Dendritic cell treated with granulocyte-macrophage colony-stimulating factor and Interleukin-4, amounts not matched to agents 40 ng/mL and 50 ng/mL, for 4 days (primary cell): ENCODE measurements around the gene RHBDD1.
A peak's percentile ranks its signal among the peaks of the same experiment; 100 is the strongest.

ENCODE experiments used
- H3K27ac Mint-ChIP-seq: one replicate; pipeline ENCODE4 v1.8.0; 2022; ENCODE audit warnings: mild to moderate bottlenecking, mixed read lengths
- H3K27me3 Mint-ChIP-seq: one replicate; pipeline ENCODE4 v1.8.0; 2022; ENCODE audit warnings: mild to moderate bottlenecking, mixed read lengths
- H3K36me3 Mint-ChIP-seq: one replicate; pipeline ENCODE4 v1.8.0; 2022; ENCODE audit warnings: low read depth, mixed read lengths
- H3K4me1 Mint-ChIP-seq: one replicate; pipeline ENCODE4 v1.8.0; 2022; ENCODE audit warnings: low read depth, mixed read lengths
- H3K4me3 Mint-ChIP-seq: one replicate; pipeline ENCODE4 v1.8.0; 2022; ENCODE audit warnings: mild to moderate bottlenecking, moderate library complexity, mixed read lengths
- H3K9me3 Mint-ChIP-seq: one replicate; pipeline ENCODE4 v1.8.0; 2022; ENCODE audit warnings: mixed read lengths
- intact Hi-C: fragments of 100-400 bp; cut with micrococcal nuclease; formaldehyde crosslinking; loops from one replicate; pipeline ENCODE4 v1.15.0; 2022

Gene RHBDD1

GRCh38 chr2:226873826-226874225, 38.0 kb downstream of the RHBDD1 start:
- Mint-ChIP-seq H3K27me3 (no peaks in the 10 kb centered on the region), H3K4me3 (no peak overlapping the region), H3K4me1 (peaks cover 36% of the 10 kb centered on the region), H3K36me3 (peaks cover 36% of the 10 kb centered on the region), H3K27ac (peak overlapping the region; percentile 51), H3K9me3 (no peaks in the 10 kb centered on the region)
- intact Hi-C loops: no loop called here

- H3K27ac Mint-ChIP-seq: peak overlapping the region; percentile 47
- H3K4me1 Mint-ChIP-seq: peaks cover 36% of the 10 kb centered on the region
- no peaks in the 10 kb centered on the region for H3K9me3 Mint-ChIP-seq
- intact Hi-C loops: no loop called here
- peaks cover 31% of the 10 kb centered on the region for H3K36me3 Mint-ChIP-seq
- H3K27me3 Mint-ChIP-seq: no peaks in the 10 kb centered on the region
- no peak overlapping the region for H3K4me3 Mint-ChIP-seq
These were observed 38.9 kb downstream of the RHBDD1 start for GRCh38 chr2:226874749-226875148.

- Mint-ChIP-seq H3K27ac (peak overlapping the region; percentile 47), H3K27me3 (no peaks in the 10 kb centered on the region), H3K36me3 (peaks cover 27% of the 10 kb centered on the region), H3K9me3 (no peaks in the 10 kb centered on the region), H3K4me3 (no peak overlapping the region), H3K4me1 (peaks cover 38% of the 10 kb centered on the region)
- intact Hi-C loops: no loop called here
These were observed 39.8 kb downstream of the RHBDD1 start for GRCh38 chr2:226875438-226876225.

GRCh38 chr2:226877491-226877890, 41.6 kb downstream of the RHBDD1 start:
- H3K4me3 Mint-ChIP-seq: no peak overlapping the region
- H3K9me3 Mint-ChIP-seq: no peaks in the 10 kb centered on the region
- no peak overlapping the region for H3K27ac Mint-ChIP-seq
- intact Hi-C loops: no loop called here
- H3K36me3 Mint-ChIP-seq: peaks cover 31% of the 10 kb centered on the region
- peaks cover 44% of the 10 kb centered on the region for H3K4me1 Mint-ChIP-seq
- no peaks in the 10 kb centered on the region for H3K27me3 Mint-ChIP-seq

GRCh38 chr2:226881287-226881686, 45.4 kb downstream of the RHBDD1 start:
- Mint-ChIP-seq H3K27ac (no peak overlapping the region), H3K4me3 (no peak overlapping the region), H3K36me3 (peaks cover 18% of the 10 kb centered on the region), H3K9me3 (no peaks in the 10 kb centered on the region), H3K27me3 (no peaks in the 10 kb centered on the region), H3K4me1 (peaks cover 9% of the 10 kb centered on the region)
- intact Hi-C loops: no loop called here

- peaks cover 18% of the 10 kb centered on the region for H3K36me3 Mint-ChIP-seq
- intact Hi-C loops: no loop called here
- H3K4me1 Mint-ChIP-seq: peaks cover 9% of the 10 kb centered on the region
- no peaks in the 10 kb centered on the region for H3K27me3 Mint-ChIP-seq
- H3K4me3 Mint-ChIP-seq: no peak overlapping the region
- H3K9me3 Mint-ChIP-seq: no peaks in the 10 kb centered on the region
- H3K27ac Mint-ChIP-seq: no peak overlapping the region
These were observed 46.8 kb downstream of the RHBDD1 start for GRCh38 chr2:226882606-226883005.

- peaks cover 9% of the 10 kb centered on the region for H3K4me1 Mint-ChIP-seq
- peaks cover 18% of the 10 kb centered on the region for H3K36me3 Mint-ChIP-seq
- no peaks in the 10 kb centered on the region for H3K9me3 Mint-ChIP-seq
- no peak overlapping the region for H3K27ac Mint-ChIP-seq
- intact Hi-C loops: no loop called here
- H3K27me3 Mint-ChIP-seq: no peaks in the 10 kb centered on the region
- H3K4me3 Mint-ChIP-seq: no peak overlapping the region
These were observed 47.5 kb downstream of the RHBDD1 start for GRCh38 chr2:226883296-226883795.

GRCh38 chr2:226884166-226884565, 48.3 kb downstream of the RHBDD1 start:
- no peaks in the 10 kb centered on the region for H3K27me3 Mint-ChIP-seq
- no peak overlapping the region for H3K27ac Mint-ChIP-seq
- H3K9me3 Mint-ChIP-seq: no peaks in the 10 kb centered on the region
- H3K4me3 Mint-ChIP-seq: no peak overlapping the region
- intact Hi-C loops: no loop called here
- H3K4me1 Mint-ChIP-seq: peaks cover 9% of the 10 kb centered on the region
- peaks cover 11% of the 10 kb centered on the region for H3K36me3 Mint-ChIP-seq

GRCh38 chr2:226885769-226886435, 50.0 kb downstream of the RHBDD1 start:
- H3K27ac Mint-ChIP-seq: no peak overlapping the region
- no peaks in the 10 kb centered on the region for H3K27me3 Mint-ChIP-seq
- intact Hi-C loops: no loop called here
- H3K9me3 Mint-ChIP-seq: no peaks in the 10 kb centered on the region
- H3K36me3 Mint-ChIP-seq: peaks cover 4% of the 10 kb centered on the region
- H3K4me3 Mint-ChIP-seq: no peak overlapping the region
- peaks cover 3% of the 10 kb centered on the region for H3K4me1 Mint-ChIP-seq

- Mint-ChIP-seq H3K36me3 (no peaks in the 10 kb centered on the region), H3K9me3 (no peaks in the 10 kb centered on the region), H3K4me1 (no peaks in the 10 kb centered on the region), H3K27me3 (no peaks in the 10 kb centered on the region), H3K27ac (no peak overlapping the region), H3K4me3 (no peak overlapping the region)
- intact Hi-C loops: no loop called here
These were observed 52.1 kb downstream of the RHBDD1 start for GRCh38 chr2:226887940-226888339.

GRCh38 chr2:226888378-226888965, 52.6 kb downstream of the RHBDD1 start:
- H3K9me3 Mint-ChIP-seq: no peaks in the 10 kb centered on the region
- H3K4me3 Mint-ChIP-seq: no peak overlapping the region
- no peaks in the 10 kb centered on the region for H3K27me3 Mint-ChIP-seq
- intact Hi-C loops: no loop called here
- no peak overlapping the region for H3K27ac Mint-ChIP-seq
- no peaks in the 10 kb centered on the region for H3K4me1 Mint-ChIP-seq
- H3K36me3 Mint-ChIP-seq: no peaks in the 10 kb centered on the region

- intact Hi-C loops: no loop called here
- no peak overlapping the region for H3K27ac Mint-ChIP-seq
- H3K9me3 Mint-ChIP-seq: no peaks in the 10 kb centered on the region
- no peaks in the 10 kb centered on the region for H3K27me3 Mint-ChIP-seq
- H3K4me1 Mint-ChIP-seq: no peaks in the 10 kb centered on the region
- H3K36me3 Mint-ChIP-seq: no peaks in the 10 kb centered on the region
- no peak overlapping the region for H3K4me3 Mint-ChIP-seq
These were observed 53.1 kb downstream of the RHBDD1 start for GRCh38 chr2:226888971-226889370.

GRCh38 chr2:226890286-226890685, 54.4 kb downstream of the RHBDD1 start:
- intact Hi-C loops: no loop called here
- Mint-ChIP-seq H3K36me3 (no peaks in the 10 kb centered on the region), H3K4me1 (no peaks in the 10 kb centered on the region), H3K9me3 (no peaks in the 10 kb centered on the region), H3K27me3 (no peaks in the 10 kb centered on the region), H3K27ac (no peak overlapping the region), H3K4me3 (no peak overlapping the region)
